GM23248 (cell line): ENCODE measurements around the gene DCAKD. TPM values are rescaled to one million over a fixed set of nuclear protein-coding genes. Genes with fewer than 3 reads are reported as not detected.

Experiments
- DNase-seq: peaks from one replicate; pipeline ENCODE4 v3.0.0-alpha.2; 2015
- H2AFZ ChIP-seq: fragments of 200-600 bp; sonication (generic); 2 replicates; pipeline ENCODE4 v1.6.1; 2016; ENCODE audit warnings: antibody characterized with exemption
- H3F3A ChIP-seq: fragments of 200-600 bp; sonication (generic); 2 replicates; pipeline ENCODE4 v1.6.1; 2016; ENCODE audit warnings: mild to moderate bottlenecking, antibody characterized with exemption, mixed run types; ENCODE audit not compliant: insufficient read depth
- H3K27ac ChIP-seq: fragments of 200-600 bp; sonication (generic); 2 replicates; pipeline ENCODE4 v1.5.1; 2016; ENCODE audit warnings: mild to moderate bottlenecking
- H3K27me3 ChIP-seq: fragments of 200-600 bp; sonication (generic); replicated peaks from 2 replicates; pipeline ENCODE4 v1.6.1; 2016; ENCODE audit warnings: mild to moderate bottlenecking; ENCODE audit not compliant: insufficient read depth
- H3K36me3 ChIP-seq: fragments of 200-600 bp; sonication (generic); 2 replicates; pipeline ENCODE4 v1.6.1; 2016; ENCODE audit warnings: low read depth, mild to moderate bottlenecking
- H3K4me1 ChIP-seq: fragments of 200-600 bp; sonication (generic); 2 replicates; pipeline ENCODE4 v1.6.1; 2016; ENCODE audit warnings: mild to moderate bottlenecking; ENCODE audit not compliant: insufficient read depth
- H3K4me2 ChIP-seq: fragments of 200-600 bp; sonication (generic); one replicate; pipeline ENCODE4 v1.6.1; 2016; ENCODE audit warnings: mild to moderate bottlenecking; ENCODE audit not compliant: unreplicated experiment
- H3K4me3 ChIP-seq: fragments of 200-600 bp; sonication (generic); 2 replicates; pipeline ENCODE4 v1.5.1; 2016; ENCODE audit warnings: mild to moderate bottlenecking
- H3K79me2 ChIP-seq: fragments of 200-600 bp; sonication (generic); 2 replicates; pipeline ENCODE4 v1.6.1; 2016; ENCODE audit warnings: mild to moderate bottlenecking; ENCODE audit not compliant: insufficient read depth
- H3K9ac ChIP-seq: fragments of 200-600 bp; sonication (generic); 2 replicates; pipeline ENCODE4 v1.6.1; 2016; ENCODE audit warnings: mild to moderate bottlenecking
- H3K9me2 ChIP-seq: fragments of 200-600 bp; sonication (generic); 2 replicates; pipeline ENCODE4 v1.6.1; 2016; ENCODE audit warnings: mixed run types, mild to moderate bottlenecking, moderate library complexity; ENCODE audit not compliant: insufficient read depth
- H3K9me3 ChIP-seq: fragments of 200-600 bp; sonication (generic); one replicate; pipeline ENCODE4 v1.6.1; 2017; ENCODE audit warnings: low read depth
- H4K20me1 ChIP-seq: fragments of 200-600 bp; sonication (generic); 2 replicates; pipeline ENCODE4 v1.6.0; 2016; ENCODE audit not compliant: insufficient read depth
- EZH2 ChIP-seq: fragments of 200-600 bp; sonication (generic); IDR thresholded peaks from 2 replicates; pipeline ENCODE4 v1.6.1; 2018; ENCODE audit warnings: antibody characterized with exemption, mild to moderate bottlenecking; ENCODE audit not compliant: insufficient read depth, poor library complexity, severe bottlenecking
- EZH2phosphoT487 ChIP-seq: fragments of 200-600 bp; sonication (generic); IDR thresholded peaks from 2 replicates; pipeline ENCODE4 v1.6.1; 2018; ENCODE audit warnings: antibody characterized with exemption, moderate library complexity, mild to moderate bottlenecking, low read depth; ENCODE audit not compliant: insufficient read depth
- WGBS, 2 experiments: methylation state at CpG; one replicate each; pipeline ENCODE4 v1.1.6; 2015 to 2017; ENCODE audit warnings: low lambda C conversion rate in 2 of 2, low coverage in 1 of 2; ENCODE audit errors: missing lambda C conversion rate in 2 of 2; 5-methylcytosine and 5-hydroxymethylcytosine counted together
- in situ Hi-C: fragments of 300-500 bp; cut with MboI; formaldehyde crosslinking; loops from 2 replicates; pipeline ENCODE4 v1.15.0; 2020
- polyA plus RNA-seq: library from polyadenylated mRNA; unstranded; fragments of >200 nt; fragmentation: Nextera tagmentation; extraction: Ambion mirVana; gene quantifications from 2 replicates; pipeline ENCODE4 v1.2.1, GENCODE V29; 2016
- total RNA-seq: library from RNA; depleted of rRNA; stranded (reverse); fragments of >200 nt; shearing (Covaris generic); gene quantifications from 2 replicates; pipeline ENCODE4 v1.2.3, GENCODE V29; 2014

DCAKD gene
- total and polyA plus RNA-seq, 2 experiments from 2014 or later: 24.8 to 45.8 TPM

GRCh38 chr17:45032174-45032541, 19.3 kb downstream of the DCAKD start:
- Histone ChIP-seq H3K9me2 (no peaks in the 10 kb centered on the region), H3K4me3 (no peak overlapping the region), H3K9ac (no peak overlapping the region), H2AFZ (no peak overlapping the region), H3K27ac (no peak overlapping the region), H3F3A (no peaks in the 10 kb centered on the region), H3K4me2 (no peak overlapping the region), H3K4me1 (no peaks in the 10 kb centered on the region), H3K27me3 (no peaks in the 10 kb centered on the region), H3K36me3 (no peaks in the 10 kb centered on the region), H4K20me1 (no peaks in the 10 kb centered on the region), H3K9me3 (no peaks in the 10 kb centered on the region), H3K79me2 (0 out of 2 replicates have a peak, but pooled peaks cover 5% of the 10 kb centered on the region)
- TF ChIP-seq EZH2 (no peak), EZH2phosphoT487 (no peak)
- 88 to 95% methylated on average over 9 of the region's 9 CpGs for WGBS, 2 experiments
- in situ Hi-C loops: loop anchor here (25.0 kb wide), 1 partner anchor 270 kb away; the partner anchor contains the start of gene ADAM11
- DNase-seq: no peak

- Histone ChIP-seq H3K4me1 (no peaks in the 10 kb centered on the region), H3K36me3 (0 out of 2 replicates have a peak, but pooled peaks cover 5% of the 10 kb centered on the region), H2AFZ (no peak overlapping the region), H3K79me2 (0 out of 2 replicates have a peak, but pooled peaks cover 4% of the 10 kb centered on the region), H3K9me2 (no peaks in the 10 kb centered on the region), H3K4me3 (no peak overlapping the region), H3K27me3 (no peaks in the 10 kb centered on the region), H3K9me3 (no peaks in the 10 kb centered on the region), H3K27ac (no peak overlapping the region), H3F3A (no peaks in the 10 kb centered on the region), H3K4me2 (no peak overlapping the region), H3K9ac (no peak overlapping the region), H4K20me1 (no peaks in the 10 kb centered on the region)
- TF ChIP-seq EZH2 (no peak), EZH2phosphoT487 (no peak)
- in situ Hi-C loops: loop anchor here (25.0 kb wide), 1 partner anchor 269 kb away; the partner anchor contains the start of gene ADAM11
- WGBS, 2 experiments: 88 to 89% methylated on average over 13 to 14 of the region's 14 CpGs
- DNase-seq: no peak
Measured at GRCh38 chr17:45031231-45032173, 19.9 kb downstream of the DCAKD start.

- Histone ChIP-seq H3K9me3 (no peaks in the 10 kb centered on the region), H3K4me3 (no peak overlapping the region), H4K20me1 (no peaks in the 10 kb centered on the region), H3K4me2 (no peak overlapping the region), H3K9ac (no peak overlapping the region), H3K79me2 (no peaks in the 10 kb centered on the region), H3K36me3 (0 out of 2 replicates have a peak, but pooled peaks cover 5% of the 10 kb centered on the region), H3K9me2 (no peaks in the 10 kb centered on the region), H3F3A (no peaks in the 10 kb centered on the region), H3K4me1 (no peaks in the 10 kb centered on the region), H2AFZ (no peak overlapping the region), H3K27me3 (no peaks in the 10 kb centered on the region), H3K27ac (no peak overlapping the region)
- in situ Hi-C loops: loop anchor here (25.0 kb wide), 1 partner anchor 268 kb away; the partner anchor contains the start of gene ADAM11
- DNase-seq: no peak
- 74 to 77% methylated on average over 6 of the region's 6 CpGs for WGBS, 2 experiments
- TF ChIP-seq EZH2phosphoT487 (no peak), EZH2 (no peak)
Measured at GRCh38 chr17:45030733-45031132, 20.7 kb downstream of the DCAKD start.

- no peak overlapping the region for H2AFZ ChIP-seq
- DNase-seq: no peak
- TF ChIP-seq EZH2 (no peak), EZH2phosphoT487 (no peak)
- H3K9me2 ChIP-seq: no peaks in the 10 kb centered on the region
- H3F3A ChIP-seq: no peaks in the 10 kb centered on the region
- no peak overlapping the region for H3K4me2 ChIP-seq
- in situ Hi-C loops: loop anchor here (25.0 kb wide), 1 partner anchor 268 kb away; the partner anchor contains the start of gene ADAM11
- WGBS, 2 experiments: 89% methylated on average over 17 of the region's 17 CpGs
- no peaks in the 10 kb centered on the region for H3K27me3 ChIP-seq
- 0 out of 2 replicates have a peak, but pooled peaks cover 5% of the 10 kb centered on the region for H3K36me3 ChIP-seq
- no peak overlapping the region for H3K27ac ChIP-seq
- no peaks in the 10 kb centered on the region for H4K20me1 ChIP-seq
- no peaks in the 10 kb centered on the region for H3K79me2 ChIP-seq
- no peak overlapping the region for H3K4me3 ChIP-seq
- H3K4me1 ChIP-seq: no peaks in the 10 kb centered on the region
- no peak overlapping the region for H3K9ac ChIP-seq
- no peaks in the 10 kb centered on the region for H3K9me3 ChIP-seq
Measured at GRCh38 chr17:45029758-45030423, 21.5 kb downstream of the DCAKD start.
